ENCODE results near the gene XIRP1. TPM values are rescaled to one million over a fixed set of nuclear protein-coding genes. Genes with fewer than 3 reads are reported as not detected.
A peak's percentile ranks its signal among the peaks of the same experiment; 100 is the strongest.

Gene XIRP1
- total and polyA plus RNA-seq, 4 experiments from 2014 or later = 0.03 TPM; not detected in 3

DNA sequence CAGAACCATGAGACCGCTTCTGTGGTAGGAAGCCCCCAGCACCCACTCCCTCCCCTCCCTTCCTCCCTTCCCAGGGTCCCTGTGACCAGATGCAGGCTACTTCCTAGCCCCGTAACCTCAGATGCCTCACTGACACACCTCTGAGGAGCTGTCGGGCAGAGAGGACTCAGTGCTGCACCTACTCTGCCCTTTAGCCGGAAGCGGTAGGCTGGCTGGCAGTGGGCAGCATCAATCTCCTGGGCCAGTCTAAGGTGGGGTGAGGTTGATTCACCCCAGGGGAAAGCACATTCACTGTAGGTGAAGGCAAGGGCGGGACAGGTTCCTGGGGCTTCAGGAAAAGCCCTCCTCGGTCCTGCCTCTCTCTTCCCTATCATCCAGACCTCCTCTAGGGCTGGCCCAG is 58.1 kb downstream of the XIRP1 start:
- no peak overlapping the region for H3K4me3 Mint-ChIP-seq
- no peak for DNase-seq
- H3K36me3 Mint-ChIP-seq = peaks cover 3 to 6% of the 10 kb centered on the region in 2 donors
- H3K4me1 Mint-ChIP-seq = peaks cover 2 to 36% (median 5%) of the 10 kb centered on the region in 4 donors
- POLR2A ChIA-PET (ENCODE audit: partially characterized antibody) = no interaction called here
- intact Hi-C loops (cut with micrococcal nuclease) = no loop called here
- Histone ChIP-seq H3K36me3 (ENCODE audit: insufficient read depth, low read length) (no peaks in the 10 kb centered on the region), H3K4me1 (ENCODE audit: insufficient read depth, low read length) (no peaks in the 10 kb centered on the region), H3K4me3 (ENCODE audit: low read length in 2 of 2) (no peak overlapping the region), H3K9me3 (ENCODE audit: control insufficient read depth in 1 of 2, low read length in 2 of 2) (no peaks in the 10 kb centered on the region), H3K27ac (ENCODE audit: low read depth, low read length) (no peak overlapping the region), H3K27me3 (ENCODE audit: insufficient read depth, low read length) (no peaks in the 10 kb centered on the region)
- H3K9me3 Mint-ChIP-seq = peaks cover 0 to 6% (median 0%) of the 10 kb centered on the region in 8 donors
- H3K27me3 Mint-ChIP-seq = no peaks in the 10 kb centered on the region
- CTCF ChIA-PET (ENCODE audit: partially characterized antibody) = interaction anchor here (1.3 to 24.3 kb wide), 2 partner anchors 24 to 155 kb away, joined by 3 to 471 read pairs; no protein-coding TSS in a partner anchor
- H3K27ac Mint-ChIP-seq = peak overlapping the region in 3 of 7 donors; percentile 38 to 51 (median 42)

DNA sequence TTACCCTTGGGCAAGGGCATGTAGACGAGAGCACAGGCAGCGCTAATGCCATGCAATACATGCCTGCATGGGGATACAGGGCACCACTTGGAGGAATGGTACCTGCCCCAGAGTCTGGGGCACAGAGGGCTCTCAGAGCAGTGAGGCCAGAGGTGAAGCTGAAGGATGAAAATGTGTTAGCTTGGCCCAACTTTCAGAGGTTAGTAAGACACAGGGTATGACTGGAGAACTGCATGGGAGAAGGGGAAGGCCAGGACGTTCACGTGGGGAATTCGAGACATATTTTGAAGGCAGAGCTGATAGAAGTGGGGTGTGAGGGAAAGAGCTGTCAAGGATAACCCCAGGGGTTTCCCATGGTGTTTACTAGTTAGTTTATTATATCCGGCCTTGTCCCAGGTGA is 58.6 kb downstream of the XIRP1 start:
- CTCF ChIA-PET (ENCODE audit: partially characterized antibody) = interaction anchor here (0.8 to 24.3 kb wide), 3 partner anchors 15 to 155 kb away, joined by 3 to 471 read pairs (median 3); no protein-coding TSS in a partner anchor
- Histone ChIP-seq H3K27ac (ENCODE audit: low read depth, low read length) (no peak overlapping the region), H3K36me3 (ENCODE audit: insufficient read depth, low read length) (no peaks in the 10 kb centered on the region), H3K27me3 (ENCODE audit: insufficient read depth, low read length) (no peaks in the 10 kb centered on the region), H3K4me3 (ENCODE audit: low read length in 2 of 2) (no peak overlapping the region), H3K4me1 (ENCODE audit: insufficient read depth, low read length) (no peaks in the 10 kb centered on the region), H3K9me3 (ENCODE audit: control insufficient read depth in 1 of 2, low read length in 2 of 2) (no peaks in the 10 kb centered on the region)
- Mint-ChIP-seq H3K36me3 (peaks cover 3 to 5% of the 10 kb centered on the region in 2 donors), H3K4me3 (no peak overlapping the region), H3K4me1 (peaks cover 2 to 36% (median 6%) of the 10 kb centered on the region in 4 donors), H3K9me3 (peaks cover 0 to 6% (median 0%) of the 10 kb centered on the region in 8 donors), H3K27ac (peak overlapping the region in 4 of 7 donors; percentile 10 to 51 (median 32)), H3K27me3 (no peaks in the 10 kb centered on the region)
- intact Hi-C loops (cut with micrococcal nuclease) = no loop called here
- DNase-seq = no peak
- POLR2A ChIA-PET (ENCODE audit: partially characterized antibody) = no interaction called here

Small RNA genes lying within 50 kb of the gene (microRNA-seq; reads per million reads assigned to microRNA genes)
- gene MIR6822 (ENCODE audit: borderline microRNAs expressed, borderline number of aligned reads, borderline replicate concordance) = not detected

Other genes starting within 250 kb of the XIRP1 start
- under 1 TPM; 0.08 to 0.15 TPM for gene SCN11A, start 140.7 kb downstream of the XIRP1 start, total RNA-seq
- not detected for gene SCN11A, start 140.7 kb downstream of the XIRP1 start, polyA plus RNA-seq
- 10 to 100 TPM; 59.4 to 69.8 TPM for gene WDR48, start 140.6 kb downstream of the XIRP1 start, total RNA-seq
- 10 to 100 TPM; 32.6 to 48.1 TPM for gene WDR48, start 140.6 kb downstream of the XIRP1 start, polyA plus RNA-seq
- gene GORASP1, start 85.0 kb downstream of the XIRP1 start, total RNA-seq = 10 to 100 TPM; 57.1 to 58.4 TPM
- gene GORASP1, start 85.0 kb downstream of the XIRP1 start, polyA plus RNA-seq = 10 to 100 TPM; 21.5 to 22.1 TPM
- 1 to 10 TPM; 3.0 to 3.9 TPM for gene TTC21A, start 84.9 kb downstream of the XIRP1 start, total RNA-seq
- 1 to 10 TPM in 1 of 2 donors, not detected in 1; 1.1 TPM for gene TTC21A, start 84.9 kb downstream of the XIRP1 start, polyA plus RNA-seq
- 10 to 100 TPM; 14.9 to 15.3 TPM for gene CSRNP1, start 39.0 kb downstream of the XIRP1 start, total RNA-seq
- 10 to 100 TPM; 22.5 to 89.7 TPM for gene CSRNP1, start 39.0 kb downstream of the XIRP1 start, polyA plus RNA-seq
- under 1 TPM; 0.29 to 0.33 TPM for gene CX3CR1, start 87.4 kb upstream of the XIRP1 start, total RNA-seq
- 1 to 10 TPM; 1.6 to 3.7 TPM for gene CX3CR1, start 87.4 kb upstream of the XIRP1 start, polyA plus RNA-seq
- gene CCR8, start 137.1 kb upstream of the XIRP1 start, total RNA-seq = 1 to 10 TPM; 5.3 to 6.9 TPM
- gene CCR8, start 137.1 kb upstream of the XIRP1 start, polyA plus RNA-seq = 10 to 100 TPM in 1 of 2 donors, 1 to 10 TPM in 1; 5.6 to 12.3 TPM
- gene SLC25A38, start 190.8 kb upstream of the XIRP1 start, total RNA-seq = 10 to 100 TPM; 46.0 to 53.5 TPM
- 10 to 100 TPM; 44.5 to 55.5 TPM for gene SLC25A38, start 190.8 kb upstream of the XIRP1 start, polyA plus RNA-seq
- 1,000 to 10,000 TPM; 1,582 to 1,688 TPM for gene RPSA, start 214.1 kb upstream of the XIRP1 start, total RNA-seq
- 1,000 to 10,000 TPM; 1,062 to 1,312 TPM for gene RPSA, start 214.1 kb upstream of the XIRP1 start, polyA plus RNA-seq

Data from CD4-positive, alpha-beta memory T cell (primary cell).